ENCODE results near the gene NBPF12. TPM values are rescaled to one million over a fixed set of nuclear protein-coding genes. Genes with fewer than 3 reads are reported as not detected.
"Not testable (repeated sequence)": the region's sequence is repeated elsewhere in the genome, so short reads cannot be mapped to it uniquely, and the experiment has no call there.

NBPF12 gene
- total and polyA plus RNA-seq, 2 donors (not counting 1 experiment from before 2014, with no cell fraction given): 19.4 to 43.6 TPM

GRCh38 chr1:146926413-146926812 is 11.7 kb upstream of the NBPF12 start:
- H3K9ac ChIP-seq (ENCODE audit: low read length); H4K20me1 ChIP-seq (ENCODE audit: control insufficient read depth, insufficient read depth, low read length, poor library complexity, severe bottlenecking); H3K36me3 ChIP-seq (replicated peaks in 1 of 2; ENCODE audit: control extremely low read depth in 1 of 2, control insufficient read depth in 1 of 2, extremely low read depth in 1 of 2, insufficient read depth in 2 of 2, low read length in 1 of 2); H3K27me3 Mint-ChIP-seq; H3K4me3 ChIP-seq (ENCODE audit: control extremely low read depth in 1 of 5, extremely low read depth in 1 of 5, insufficient read depth in 1 of 5, low read depth in 2 of 5, low read length in 4 of 5); H3K4me2 ChIP-seq (replicated peaks; ENCODE audit: low read depth, low read length, poor library complexity, severe bottlenecking); H3K27me3 ChIP-seq (replicated peaks in 1 of 4; ENCODE audit: control extremely low read depth in 1 of 4, control insufficient read depth in 3 of 4, insufficient read depth in 4 of 4, low read length in 3 of 4); H3K9me3 ChIP-seq (ENCODE audit: control extremely low read depth in 1 of 3, control insufficient read depth in 2 of 3, insufficient read depth in 1 of 3, low read length in 2 of 3); H3K4me1 Mint-ChIP-seq; ATAC-seq (ENCODE audit: low read depth); H3K79me2 ChIP-seq (ENCODE audit: control insufficient read depth, insufficient read depth, low read length); H3K27ac ChIP-seq (ENCODE audit: low read length in 2 of 2); H3K27ac Mint-ChIP-seq; H3K4me1 ChIP-seq (ENCODE audit: control insufficient read depth in 2 of 2, insufficient read depth in 2 of 2, low read length in 2 of 2); DNase-seq; H2AFZ ChIP-seq (ENCODE audit: insufficient read depth, low read depth, low read length, poor library complexity, severe bottlenecking); intact Hi-C loops (cut with micrococcal nuclease); CTCF ChIA-PET; H3K9me3 Mint-ChIP-seq (ENCODE audit: insufficient read depth); H3K4me3 Mint-ChIP-seq; POLR2A ChIA-PET: not testable (repeated sequence)
- no CpG with 5 or more reads among the region's 2 CpGs for WGBS (ENCODE audit: insufficient coverage)

- H3K79me2 ChIP-seq (ENCODE audit: control insufficient read depth, insufficient read depth, low read length); H3K27ac Mint-ChIP-seq; H3K36me3 ChIP-seq (replicated peaks in 1 of 2; ENCODE audit: control extremely low read depth in 1 of 2, control insufficient read depth in 1 of 2, extremely low read depth in 1 of 2, insufficient read depth in 2 of 2, low read length in 1 of 2); H3K27ac ChIP-seq (ENCODE audit: low read length in 2 of 2); H3K27me3 Mint-ChIP-seq; H2AFZ ChIP-seq (ENCODE audit: insufficient read depth, low read depth, low read length, poor library complexity, severe bottlenecking); H3K9me3 ChIP-seq (ENCODE audit: control extremely low read depth in 1 of 3, control insufficient read depth in 2 of 3, insufficient read depth in 1 of 3, low read length in 2 of 3); H3K9ac ChIP-seq (ENCODE audit: low read length); H3K4me1 Mint-ChIP-seq; H3K4me3 ChIP-seq (ENCODE audit: control extremely low read depth in 1 of 5, extremely low read depth in 1 of 5, insufficient read depth in 1 of 5, low read depth in 2 of 5, low read length in 4 of 5); H3K4me3 Mint-ChIP-seq; H4K20me1 ChIP-seq (ENCODE audit: control insufficient read depth, insufficient read depth, low read length, poor library complexity, severe bottlenecking); H3K4me2 ChIP-seq (replicated peaks; ENCODE audit: low read depth, low read length, poor library complexity, severe bottlenecking); CTCF ChIA-PET; intact Hi-C loops (cut with micrococcal nuclease); ATAC-seq (ENCODE audit: low read depth); H3K27me3 ChIP-seq (replicated peaks in 1 of 4; ENCODE audit: control extremely low read depth in 1 of 4, control insufficient read depth in 3 of 4, insufficient read depth in 4 of 4, low read length in 3 of 4); H3K4me1 ChIP-seq (ENCODE audit: control insufficient read depth in 2 of 2, insufficient read depth in 2 of 2, low read length in 2 of 2); DNase-seq; H3K9me3 Mint-ChIP-seq (ENCODE audit: insufficient read depth); POLR2A ChIA-PET: not testable (repeated sequence)
- WGBS (ENCODE audit: insufficient coverage): no CpG with 5 or more reads among the region's 1 CpG
Measured at GRCh38 chr1:146930225-146930624, 7.9 kb upstream of the NBPF12 start.

- H3K4me1 ChIP-seq (ENCODE audit: control insufficient read depth in 2 of 2, insufficient read depth in 2 of 2, low read length in 2 of 2); intact Hi-C loops (cut with micrococcal nuclease); H3K79me2 ChIP-seq (ENCODE audit: control insufficient read depth, insufficient read depth, low read length); H3K27me3 Mint-ChIP-seq; POLR2A ChIA-PET; H3K4me2 ChIP-seq (replicated peaks; ENCODE audit: low read depth, low read length, poor library complexity, severe bottlenecking); H3K27me3 ChIP-seq (replicated peaks in 1 of 4; ENCODE audit: control extremely low read depth in 1 of 4, control insufficient read depth in 3 of 4, insufficient read depth in 4 of 4, low read length in 3 of 4); H3K9me3 ChIP-seq (ENCODE audit: control extremely low read depth in 1 of 3, control insufficient read depth in 2 of 3, insufficient read depth in 1 of 3, low read length in 2 of 3); H4K20me1 ChIP-seq (ENCODE audit: control insufficient read depth, insufficient read depth, low read length, poor library complexity, severe bottlenecking); H3K9me3 Mint-ChIP-seq (ENCODE audit: insufficient read depth); CTCF ChIA-PET; H3K36me3 ChIP-seq (replicated peaks in 1 of 2; ENCODE audit: control extremely low read depth in 1 of 2, control insufficient read depth in 1 of 2, extremely low read depth in 1 of 2, insufficient read depth in 2 of 2, low read length in 1 of 2): not testable (repeated sequence)
- Mint-ChIP-seq H3K27ac (peak overlapping the region; percentile 88), H3K4me1 (peaks cover 11% of the 10 kb centered on the region), H3K4me3 (peak overlapping the region; percentile 86)
- ATAC-seq (ENCODE audit: low read depth) (peak; percentile 25), DNase-seq (peak; percentile 52)
- peak overlapping the region in 3 of 5 experiments; percentile 25 to 33 (median 29) for H3K4me3 ChIP-seq (ENCODE audit: control extremely low read depth in 1 of 5, extremely low read depth in 1 of 5, insufficient read depth in 1 of 5, low read depth in 2 of 5, low read length in 4 of 5)
- peak overlapping the region; percentile 29 for H3K9ac ChIP-seq (ENCODE audit: low read length)
- H3K27ac ChIP-seq (ENCODE audit: low read length in 2 of 2): peak overlapping the region; percentile 52 to 55
- WGBS (ENCODE audit: insufficient coverage): no CpG with 5 or more reads among the region's 8 CpGs
- peak overlapping the region; percentile 64 for H2AFZ ChIP-seq (ENCODE audit: insufficient read depth, low read depth, low read length, poor library complexity, severe bottlenecking)
Measured at GRCh38 chr1:146934390-146935223, 3.5 kb upstream of the NBPF12 start.

- H3K4me3 Mint-ChIP-seq; intact Hi-C loops (cut with micrococcal nuclease); CTCF ChIA-PET; ATAC-seq (ENCODE audit: low read depth); H3K79me2 ChIP-seq (ENCODE audit: control insufficient read depth, insufficient read depth, low read length); DNase-seq; H4K20me1 ChIP-seq (ENCODE audit: control insufficient read depth, insufficient read depth, low read length, poor library complexity, severe bottlenecking); H3K4me3 ChIP-seq (ENCODE audit: control extremely low read depth in 1 of 5, extremely low read depth in 1 of 5, insufficient read depth in 1 of 5, low read depth in 2 of 5, low read length in 4 of 5); H3K9me3 ChIP-seq (ENCODE audit: control extremely low read depth in 1 of 3, control insufficient read depth in 2 of 3, insufficient read depth in 1 of 3, low read length in 2 of 3); H3K27me3 ChIP-seq (replicated peaks in 1 of 4; ENCODE audit: control extremely low read depth in 1 of 4, control insufficient read depth in 3 of 4, insufficient read depth in 4 of 4, low read length in 3 of 4); H3K9ac ChIP-seq (ENCODE audit: low read length); H3K9me3 Mint-ChIP-seq (ENCODE audit: insufficient read depth); H2AFZ ChIP-seq (ENCODE audit: insufficient read depth, low read depth, low read length, poor library complexity, severe bottlenecking); H3K36me3 ChIP-seq (replicated peaks in 1 of 2; ENCODE audit: control extremely low read depth in 1 of 2, control insufficient read depth in 1 of 2, extremely low read depth in 1 of 2, insufficient read depth in 2 of 2, low read length in 1 of 2); H3K27ac Mint-ChIP-seq; H3K4me1 ChIP-seq (ENCODE audit: control insufficient read depth in 2 of 2, insufficient read depth in 2 of 2, low read length in 2 of 2); H3K27ac ChIP-seq (ENCODE audit: low read length in 2 of 2); POLR2A ChIA-PET; H3K4me2 ChIP-seq (replicated peaks; ENCODE audit: low read depth, low read length, poor library complexity, severe bottlenecking); H3K27me3 Mint-ChIP-seq: not testable (repeated sequence)
- H3K4me1 Mint-ChIP-seq: peaks cover 18% of the 10 kb centered on the region
- 23% methylated on average over 2 of the region's 3 CpGs for WGBS (ENCODE audit: insufficient coverage)
Measured at GRCh38 chr1:146937462-146937861, 662 bp upstream of the NBPF12 start.

Data from B cell (primary cell).